GM21367 (cell line): ENCODE measurements around the gene SLC16A5.
"Not testable (repeated sequence)": the region's sequence is repeated elsewhere in the genome, so short reads cannot be mapped to it uniquely, and the experiment has no call there.

ENCODE experiments used
- ATAC-seq: cut with Tn5 transposase; IDR thresholded peaks from one replicate; pipeline ENCODE4 v1.9.1; 2021; ENCODE audit not compliant: unreplicated experiment

The SLC16A5 gene

GRCh38 chr17:75109407-75110233 is 21.9 kb downstream of the SLC16A5 start, which contains the start of gene ARMC7:
TSS of gene ARMC7 (plus strand) at chr17:75109969. CDS start at chr17:75110289, 320 bp downstream.
- ATAC-seq = peak; percentile 45

GRCh38 chr17:75110234-75110937 is 22.6 kb downstream of the SLC16A5 start:
- ATAC-seq = no peak

- ATAC-seq = no peak
Observed at GRCh38 chr17:75111777-75112335, 24.1 kb downstream of the SLC16A5 start.

- no peak for ATAC-seq
Observed at GRCh38 chr17:75113798-75114551, 26.2 kb downstream of the SLC16A5 start.

- no peak for ATAC-seq
Observed at GRCh38 chr17:75114552-75115314, 27.0 kb downstream of the SLC16A5 start.

GRCh38 chr17:75115555-75115954 is 27.8 kb downstream of the SLC16A5 start:
- no peak for ATAC-seq

GRCh38 chr17:75116737-75117136 is 29.0 kb downstream of the SLC16A5 start:
- ATAC-seq = no peak

- no peak for ATAC-seq
Observed at GRCh38 chr17:75118307-75118706, 30.6 kb downstream of the SLC16A5 start.

- ATAC-seq = no peak
Observed at GRCh38 chr17:75124041-75124818, 36.5 kb downstream of the SLC16A5 start.

- ATAC-seq = no peak
Observed at GRCh38 chr17:75124819-75125162, 37.0 kb downstream of the SLC16A5 start.

GRCh38 chr17:75125984-75126383 is 38.2 kb downstream of the SLC16A5 start:
- ATAC-seq = no peak

GRCh38 chr17:75126954-75127353 is 39.2 kb downstream of the SLC16A5 start:
- no peak for ATAC-seq

GRCh38 chr17:75127936-75128335 is 40.2 kb downstream of the SLC16A5 start:
- ATAC-seq = not testable (repeated sequence)

GRCh38 chr17:75128694-75129505 is 41.1 kb downstream of the SLC16A5 start:
- ATAC-seq = no peak

- no peak for ATAC-seq
Observed at GRCh38 chr17:75129576-75129975, 41.8 kb downstream of the SLC16A5 start.

- ATAC-seq = no peak
Observed at GRCh38 chr17:75130059-75130631, 42.4 kb downstream of the SLC16A5 start.

GRCh38 chr17:75130632-75131277 is 43.0 kb downstream of the SLC16A5 start:
- no peak for ATAC-seq
